Gastroesophageal sphincter (tissue), 3 donors: ENCODE measurements around the gene CDRT4.

Source experiments
- CTCF ChIP-seq, 4 experiments: fragments of 200-600 bp in 2 of 4; fragments of 450-650 bp in 2 of 4; sonication (generic) in 1 of 4; IDR thresholded peaks; one replicate each; pipeline ENCODE4 v1.5.1; 2017 to 2019; ENCODE audit warnings: antibody characterized with exemption in 4 of 4, mild to moderate bottlenecking in 2 of 4, moderate library complexity in 2 of 4
- EP300 ChIP-seq: sonication (generic); formaldehyde crosslinking; IDR thresholded peaks from one replicate; pipeline ENCODE4 v1.6.1; 2017; ENCODE audit warnings: antibody characterized with exemption, mild to moderate bottlenecking
- POLR2A ChIP-seq, 2 donors: fragments of 450-650 bp; IDR thresholded peaks; one replicate each; pipeline ENCODE4 v1.6.1; 2017; ENCODE audit warnings: antibody characterized with exemption in 2 of 2, mild to moderate bottlenecking in 2 of 2, moderate library complexity in 1 of 2
- POLR2AphosphoS5 ChIP-seq: sonication (generic); formaldehyde crosslinking; IDR thresholded peaks from one replicate; pipeline ENCODE4 v1.6.1; 2017; ENCODE audit warnings: antibody characterized with exemption

GRCh38 chr17:15409721-15410250, 57.6 kb downstream of the CDRT4 start:
- TF ChIP-seq CTCF (IDR thresholded peaks at IDR 0.05) = no peak
- TF ChIP-seq POLR2A (IDR thresholded peaks at IDR 0.05) = peak; percentile 42 to 53
- TF ChIP-seq POLR2AphosphoS5 = peak; percentile 98
- TF ChIP-seq EP300 = no peak
